Measurements from ENCODE around the gene ACSM2B. TPM values are rescaled to one million over a fixed set of nuclear protein-coding genes. Genes with fewer than 3 reads are reported as not detected.
A peak's percentile ranks its signal among the peaks of the same experiment; 100 is the strongest.

The ACSM2B gene
- total and polyA plus RNA-seq, 2 donors from 2014 or later, result 48.2 to 428 TPM

DNA sequence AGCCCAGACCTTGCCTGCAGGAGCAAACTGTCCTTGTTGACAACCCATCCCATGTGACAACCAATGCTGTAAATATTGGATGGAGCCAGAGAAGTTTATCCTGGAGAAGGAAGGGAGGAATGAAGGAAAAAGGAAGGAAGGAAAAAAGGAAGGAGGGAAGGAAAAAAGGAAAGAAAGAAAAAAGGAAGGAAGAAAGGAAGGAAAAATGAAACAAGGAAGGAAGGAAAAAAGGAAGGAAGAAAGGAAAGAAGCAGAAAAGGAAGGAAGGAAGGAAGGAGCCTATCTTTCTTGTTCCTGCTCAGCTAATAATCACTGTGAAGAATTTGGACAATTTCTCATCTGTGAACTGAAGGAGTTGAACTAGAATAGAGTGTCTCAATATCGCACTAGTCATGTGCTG lies 56.1 kb downstream of the ACSM2B start:
- H3K9me3 ChIP-seq (ENCODE audit: control insufficient read depth in 2 of 3, insufficient read depth in 1 of 3, low read length in 3 of 3), result no peaks in the 10 kb centered on the region
- no peak overlapping the region for H3K4me3 ChIP-seq (ENCODE audit: low read length in 3 of 3)
- intact Hi-C loops (cut with DNase I), result no loop called here
- H3K27me3 ChIP-seq (ENCODE audit: control insufficient read depth, insufficient read depth, low read length), result no peaks in the 10 kb centered on the region
- H3K9ac ChIP-seq (ENCODE audit: low read length in 3 of 3), result no peak overlapping the region
- TF ChIP-seq, protein P1, sequence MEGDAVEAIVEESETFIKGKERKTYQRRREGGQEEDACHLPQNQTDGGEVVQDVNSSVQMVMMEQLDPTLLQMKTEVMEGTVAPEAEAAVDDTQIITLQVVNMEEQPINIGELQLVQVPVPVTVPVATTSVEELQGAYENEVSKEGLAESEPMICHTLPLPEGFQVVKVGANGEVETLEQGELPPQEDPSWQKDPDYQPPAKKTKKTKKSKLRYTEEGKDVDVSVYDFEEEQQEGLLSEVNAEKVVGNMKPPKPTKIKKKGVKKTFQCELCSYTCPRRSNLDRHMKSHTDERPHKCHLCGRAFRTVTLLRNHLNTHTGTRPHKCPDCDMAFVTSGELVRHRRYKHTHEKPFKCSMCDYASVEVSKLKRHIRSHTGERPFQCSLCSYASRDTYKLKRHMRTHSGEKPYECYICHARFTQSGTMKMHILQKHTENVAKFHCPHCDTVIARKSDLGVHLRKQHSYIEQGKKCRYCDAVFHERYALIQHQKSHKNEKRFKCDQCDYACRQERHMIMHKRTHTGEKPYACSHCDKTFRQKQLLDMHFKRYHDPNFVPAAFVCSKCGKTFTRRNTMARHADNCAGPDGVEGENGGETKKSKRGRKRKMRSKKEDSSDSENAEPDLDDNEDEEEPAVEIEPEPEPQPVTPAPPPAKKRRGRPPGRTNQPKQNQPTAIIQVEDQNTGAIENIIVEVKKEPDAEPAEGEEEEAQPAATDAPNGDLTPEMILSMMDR (IDR thresholded peaks at IDR 0.05; ENCODE audit: borderline replicate concordance, extremely low read depth, insufficient read depth), result no peak
- no peak for FAIRE-seq
- peaks cover 0 to 4% (median 0%) of the 10 kb centered on the region in 3 donors for H3K4me1 ChIP-seq (ENCODE audit: control insufficient read depth in 2 of 3, insufficient read depth in 2 of 3, low read depth in 1 of 3, low read length in 3 of 3)
- no peak overlapping the region for H3K27ac ChIP-seq (ENCODE audit: low read depth in 2 of 2, low read length in 2 of 2)
- DNase-seq, result no peak
- H3K36me3 ChIP-seq (ENCODE audit: control insufficient read depth in 2 of 3, insufficient read depth in 3 of 3, low read length in 3 of 3), result no peaks in the 10 kb centered on the region

GRCh38 chr16:20519231-20519630 lies 56.9 kb downstream of the ACSM2B start:
- FAIRE-seq, result no peak
- H3K4me3 ChIP-seq (ENCODE audit: low read length in 3 of 3), result no peak overlapping the region
- no peaks in the 10 kb centered on the region for H3K9me3 ChIP-seq (ENCODE audit: control insufficient read depth in 2 of 3, insufficient read depth in 1 of 3, low read length in 3 of 3)
- no peak for DNase-seq
- H3K27me3 ChIP-seq (ENCODE audit: control insufficient read depth, insufficient read depth, low read length), result no peaks in the 10 kb centered on the region
- TF ChIP-seq, protein P1 (IDR thresholded peaks at IDR 0.05; ENCODE audit: borderline replicate concordance, extremely low read depth, insufficient read depth), result no peak
- intact Hi-C loops (cut with DNase I), result no loop called here
- H3K9ac ChIP-seq (ENCODE audit: low read length in 3 of 3), result no peak overlapping the region
- no peak overlapping the region for H3K27ac ChIP-seq (ENCODE audit: low read depth in 2 of 2, low read length in 2 of 2)
- H3K36me3 ChIP-seq (ENCODE audit: control insufficient read depth in 2 of 3, insufficient read depth in 3 of 3, low read length in 3 of 3), result no peaks in the 10 kb centered on the region
- H3K4me1 ChIP-seq (ENCODE audit: control insufficient read depth in 2 of 3, insufficient read depth in 2 of 3, low read depth in 1 of 3, low read length in 3 of 3), result peaks cover 0 to 4% (median 0%) of the 10 kb centered on the region in 3 donors

GRCh38 chr16:20517149-20517548 lies 59.0 kb downstream of the ACSM2B start:
- Histone ChIP-seq H3K27me3 (ENCODE audit: control insufficient read depth, insufficient read depth, low read length) (no peaks in the 10 kb centered on the region), H3K27ac (ENCODE audit: low read depth in 2 of 2, low read length in 2 of 2) (no peak overlapping the region), H3K36me3 (ENCODE audit: control insufficient read depth in 2 of 3, insufficient read depth in 3 of 3, low read length in 3 of 3) (no peaks in the 10 kb centered on the region), H3K4me1 (ENCODE audit: control insufficient read depth in 2 of 3, insufficient read depth in 2 of 3, low read depth in 1 of 3, low read length in 3 of 3) (peaks cover 0 to 4% (median 0%) of the 10 kb centered on the region in 3 donors), H3K9me3 (ENCODE audit: control insufficient read depth in 2 of 3, insufficient read depth in 1 of 3, low read length in 3 of 3) (no peaks in the 10 kb centered on the region), H3K4me3 (ENCODE audit: low read length in 3 of 3) (no peak overlapping the region), H3K9ac (ENCODE audit: low read length in 3 of 3) (no peak overlapping the region)
- no peak for FAIRE-seq
- TF ChIP-seq, protein P1 (IDR thresholded peaks at IDR 0.05; ENCODE audit: borderline replicate concordance, extremely low read depth, insufficient read depth), result no peak
- intact Hi-C loops (cut with DNase I), result no loop called here
- no peak for DNase-seq

GRCh38 chr16:20515688-20516090 lies 60.5 kb downstream of the ACSM2B start:
- peak in 1 of 5 donors; percentile 18 for DNase-seq
- intact Hi-C loops (cut with DNase I), result no loop called here
- TF ChIP-seq, protein P1 (IDR thresholded peaks at IDR 0.05; ENCODE audit: borderline replicate concordance, extremely low read depth, insufficient read depth), result no peak
- Histone ChIP-seq H3K27me3 (ENCODE audit: control insufficient read depth, insufficient read depth, low read length) (no peaks in the 10 kb centered on the region), H3K36me3 (ENCODE audit: control insufficient read depth in 2 of 3, insufficient read depth in 3 of 3, low read length in 3 of 3) (no peaks in the 10 kb centered on the region), H3K9me3 (ENCODE audit: control insufficient read depth in 2 of 3, insufficient read depth in 1 of 3, low read length in 3 of 3) (no peaks in the 10 kb centered on the region), H3K27ac (ENCODE audit: low read depth in 2 of 2, low read length in 2 of 2) (no peak overlapping the region), H3K4me3 (ENCODE audit: low read length in 3 of 3) (no peak overlapping the region), H3K4me1 (ENCODE audit: control insufficient read depth in 2 of 3, insufficient read depth in 2 of 3, low read depth in 1 of 3, low read length in 3 of 3) (peaks cover 0 to 4% (median 0%) of the 10 kb centered on the region in 3 donors), H3K9ac (ENCODE audit: low read length in 3 of 3) (no peak overlapping the region)
- FAIRE-seq, result no peak
